Measurements from ENCODE around the gene CEP135. TPM values are rescaled to one million over a fixed set of nuclear protein-coding genes. Genes with fewer than 3 reads are reported as not detected.

Gene CEP135
- total and polyA plus RNA-seq, 3 donors from 2014 or later, result 5.2 to 28.4 (median 19.9) TPM

DNA sequence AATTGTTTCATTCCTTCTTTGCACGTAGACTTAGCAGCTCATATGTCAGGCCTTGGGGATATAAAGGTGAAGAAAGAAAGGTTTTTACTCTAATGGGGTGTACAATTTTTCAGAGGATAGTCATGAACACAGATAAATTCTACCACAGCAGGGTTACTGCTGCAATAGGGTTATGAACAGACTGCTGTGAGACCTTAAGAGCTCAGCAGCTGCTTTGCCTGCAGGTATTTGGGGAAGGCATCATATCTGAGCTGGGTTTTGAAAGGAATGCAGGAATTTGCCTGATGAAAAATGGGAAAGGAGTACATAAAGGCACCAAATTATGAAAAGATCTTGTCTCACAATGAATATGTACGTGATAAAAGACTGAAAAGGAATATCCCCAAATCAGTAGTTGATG, 128.9 kb downstream of the CEP135 start:
- Histone ChIP-seq H3K4me1 (no peaks in the 10 kb centered on the region), H3K27ac (no peak overlapping the region), H3K4me3 (no peak overlapping the region), H3K27me3 (no peaks in the 10 kb centered on the region), H3K36me3 (ENCODE audit: low read depth, missing control alignments) (no peaks in the 10 kb centered on the region), H3K9me3 (no peaks in the 10 kb centered on the region)
- DNase-seq, result no peak
- 95 to 98% methylated on average over 2 of the region's 2 CpGs for WGBS, 2 donors
- intact Hi-C loops (cut with DNase I; ENCODE audit: low total_unique reads), result no loop called here
- TF ChIP-seq, protein P1, sequence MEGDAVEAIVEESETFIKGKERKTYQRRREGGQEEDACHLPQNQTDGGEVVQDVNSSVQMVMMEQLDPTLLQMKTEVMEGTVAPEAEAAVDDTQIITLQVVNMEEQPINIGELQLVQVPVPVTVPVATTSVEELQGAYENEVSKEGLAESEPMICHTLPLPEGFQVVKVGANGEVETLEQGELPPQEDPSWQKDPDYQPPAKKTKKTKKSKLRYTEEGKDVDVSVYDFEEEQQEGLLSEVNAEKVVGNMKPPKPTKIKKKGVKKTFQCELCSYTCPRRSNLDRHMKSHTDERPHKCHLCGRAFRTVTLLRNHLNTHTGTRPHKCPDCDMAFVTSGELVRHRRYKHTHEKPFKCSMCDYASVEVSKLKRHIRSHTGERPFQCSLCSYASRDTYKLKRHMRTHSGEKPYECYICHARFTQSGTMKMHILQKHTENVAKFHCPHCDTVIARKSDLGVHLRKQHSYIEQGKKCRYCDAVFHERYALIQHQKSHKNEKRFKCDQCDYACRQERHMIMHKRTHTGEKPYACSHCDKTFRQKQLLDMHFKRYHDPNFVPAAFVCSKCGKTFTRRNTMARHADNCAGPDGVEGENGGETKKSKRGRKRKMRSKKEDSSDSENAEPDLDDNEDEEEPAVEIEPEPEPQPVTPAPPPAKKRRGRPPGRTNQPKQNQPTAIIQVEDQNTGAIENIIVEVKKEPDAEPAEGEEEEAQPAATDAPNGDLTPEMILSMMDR (IDR thresholded peaks at IDR 0.05), result no peak
- no peak for TF ChIP-seq POLR2A (IDR thresholded peaks at IDR 0.05)

DNA sequence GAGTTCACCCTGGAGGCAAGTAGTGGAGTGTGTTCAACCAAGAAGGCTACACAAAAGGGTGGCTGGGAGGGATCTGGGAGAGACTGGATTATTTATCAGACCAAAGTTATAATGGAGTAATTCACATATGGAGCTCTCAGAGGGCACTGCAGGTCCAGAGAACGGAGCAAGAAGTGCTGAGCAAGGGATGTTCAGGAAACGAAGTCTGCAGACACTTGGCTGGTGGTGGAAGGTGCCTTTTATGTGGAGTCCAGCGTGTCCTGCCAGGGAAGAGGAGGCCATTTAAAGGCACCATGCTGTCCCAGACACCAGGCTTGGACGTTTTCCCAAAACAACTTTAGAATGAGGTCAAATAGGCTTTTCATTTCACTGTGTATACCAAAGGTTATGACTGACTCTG, 130.1 kb downstream of the CEP135 start:
- intact Hi-C loops (cut with DNase I; ENCODE audit: low total_unique reads), result no loop called here
- H3K4me3 ChIP-seq, result no peak overlapping the region
- no peaks in the 10 kb centered on the region for H3K4me1 ChIP-seq
- no peaks in the 10 kb centered on the region for H3K27me3 ChIP-seq
- H3K27ac ChIP-seq, result no peak overlapping the region
- H3K9me3 ChIP-seq, result no peaks in the 10 kb centered on the region
- WGBS, 2 donors, result 41 to 42% methylated on average over 4 of the region's 4 CpGs
- no peaks in the 10 kb centered on the region for H3K36me3 ChIP-seq (ENCODE audit: low read depth, missing control alignments)
- no peak for TF ChIP-seq POLR2A (IDR thresholded peaks at IDR 0.05)
- TF ChIP-seq, protein P1 (IDR thresholded peaks at IDR 0.05), result no peak
- no peak for DNase-seq

DNA sequence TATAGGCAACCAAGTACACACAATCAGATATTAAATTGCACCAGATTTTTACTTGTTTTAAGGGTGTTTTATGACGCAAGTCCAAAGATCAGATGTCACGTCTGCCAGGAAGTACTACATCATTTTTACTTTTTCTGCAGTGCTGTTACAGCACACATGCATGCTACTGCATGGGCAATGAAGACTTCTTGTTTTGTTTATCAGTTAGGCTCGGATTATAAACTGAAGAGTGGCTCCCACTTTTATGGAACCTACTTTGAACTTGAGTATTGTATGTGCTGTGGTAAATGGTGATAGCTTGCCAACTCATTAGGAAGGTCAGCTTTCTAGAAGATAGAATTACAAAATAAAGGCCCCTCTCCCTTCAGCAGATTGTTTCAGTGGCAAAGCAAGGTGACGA, 131.6 kb downstream of the CEP135 start:
- TF ChIP-seq, protein P1 (IDR thresholded peaks at IDR 0.05), result no peak
- no peak for TF ChIP-seq POLR2A (IDR thresholded peaks at IDR 0.05)
- H3K4me1 ChIP-seq, result no peaks in the 10 kb centered on the region
- no peak for DNase-seq
- no peaks in the 10 kb centered on the region for H3K36me3 ChIP-seq (ENCODE audit: low read depth, missing control alignments)
- no peaks in the 10 kb centered on the region for H3K27me3 ChIP-seq
- H3K4me3 ChIP-seq, result no peak overlapping the region
- no peaks in the 10 kb centered on the region for H3K9me3 ChIP-seq
- H3K27ac ChIP-seq, result no peak overlapping the region
- 86 to 92% methylated on average over 4 of the region's 4 CpGs for WGBS, 2 donors
- intact Hi-C loops (cut with DNase I; ENCODE audit: low total_unique reads), result no loop called here

DNA sequence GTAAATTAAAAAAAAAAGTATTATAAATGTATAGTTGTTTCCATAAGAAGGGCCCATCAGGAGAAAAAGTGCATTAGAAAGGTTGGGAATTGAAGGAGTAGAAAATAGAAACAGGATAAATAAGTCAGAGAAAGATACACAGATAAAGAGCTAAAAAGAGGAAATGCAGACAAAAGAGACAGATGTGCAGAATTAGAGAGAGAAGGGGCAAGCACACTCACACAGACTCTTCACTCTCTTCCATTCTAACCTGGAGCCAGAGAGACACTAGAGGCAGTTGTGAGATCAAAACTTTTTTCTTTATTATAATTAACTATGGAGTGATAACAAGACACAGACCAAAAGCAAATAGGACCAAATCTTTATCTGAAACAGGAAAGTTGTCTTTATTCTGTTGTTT, 134.1 kb downstream of the CEP135 start:
- Histone ChIP-seq H3K9me3 (no peaks in the 10 kb centered on the region), H3K4me1 (no peaks in the 10 kb centered on the region), H3K36me3 (ENCODE audit: low read depth, missing control alignments) (no peaks in the 10 kb centered on the region), H3K4me3 (no peak overlapping the region), H3K27me3 (no peaks in the 10 kb centered on the region), H3K27ac (no peak overlapping the region)
- TF ChIP-seq POLR2A (IDR thresholded peaks at IDR 0.05), result no peak
- TF ChIP-seq, protein P1 (IDR thresholded peaks at IDR 0.05), result no peak
- intact Hi-C loops (cut with DNase I; ENCODE audit: low total_unique reads), result no loop called here
- no peak for DNase-seq

Other genes with a start within 250 kb of the CEP135 start
- under 1 TPM in 1 of 2 donors, not detected in 1; 0.50 TPM for gene EXOC1L, start 129.2 kb upstream of the CEP135 start, total RNA-seq
- gene EXOC1L, start 129.2 kb upstream of the CEP135 start, polyA plus RNA-seq (ENCODE audit: insufficient read depth, low read depth, low replicate concordance), result not detected
- 10 to 100 TPM; 40.4 to 46.4 TPM for gene EXOC1, start 95.3 kb upstream of the CEP135 start, total RNA-seq
- 29.4 TPM for gene EXOC1, start 95.3 kb upstream of the CEP135 start, polyA plus RNA-seq (ENCODE audit: insufficient read depth, low read depth, low replicate concordance)